IMR-90 (cell line): ENCODE data around the gene POLR3GL. TPM values are rescaled to one million over a fixed set of nuclear protein-coding genes. Genes with fewer than 3 reads are reported as not detected.

Experiments
- ATAC-seq: fragments of 200-7000 bp; cut with Tn5 transposase; 2 replicates; pipeline ENCODE4 v1.9.1; 2020; ENCODE audit warnings: low read depth, mild to moderate bottlenecking, moderate library complexity
- BruUV-seq: library from RNA; stranded (reverse); fragments of 400-500 nt; replicated peaks from 2 replicates; lab custom pipeline; 2021; lab: Mats Ljungman, UMichigan
- CTCF ChIA-PET: fragments of 300-600 bp; formaldehyde crosslinking; extraction: SDS; loops from one replicate; lab custom pipeline; 2021; ENCODE audit warnings: antibody characterized with exemption; lab: Yijun Ruan, JAX
- POLR2A ChIA-PET: fragments of 300-600 bp; sonication (Branson Sonifier 250); formaldehyde crosslinking; loops from one replicate; lab custom pipeline; 2022; ENCODE audit warnings: antibody characterized with exemption; ENCODE audit not compliant: unreplicated experiment; lab: Charles Lee
- DNase-seq: peaks from one replicate; pipeline ENCODE4 v3.0.0; 2013
- H2AFZ ChIP-seq: replicated peaks from 2 replicates; pipeline ENCODE3; 2013; ENCODE audit warnings: low read length, mild to moderate bottlenecking; ENCODE audit not compliant: poor library complexity
- H2AK5ac ChIP-seq: 2 replicates; pipeline ENCODE4 v1.6.1; 2013; ENCODE audit warnings: low read depth, low read length, inconsistent platforms
- H2AK9ac ChIP-seq: replicated peaks from 2 replicates; pipeline ENCODE3; 2013; ENCODE audit warnings: mild to moderate bottlenecking, low read depth, low read length, moderate library complexity; ENCODE audit not compliant: poor library complexity
- H2BK120ac ChIP-seq: 2 replicates; pipeline ENCODE4 v1.6.1; 2013; ENCODE audit warnings: low read depth, low read length, inconsistent platforms
- H2BK15ac ChIP-seq: 3 replicates; pipeline ENCODE4 v1.6.1; 2013; ENCODE audit warnings: low read depth, low read length, inconsistent platforms
- H2BK20ac ChIP-seq: 2 replicates; pipeline ENCODE4 v1.6.1; 2013; ENCODE audit warnings: low read depth, mild to moderate bottlenecking, inconsistent platforms, low read length, moderate library complexity
- H2BK5ac ChIP-seq: 2 replicates; pipeline ENCODE4 v1.6.1; 2013; ENCODE audit warnings: mild to moderate bottlenecking, low read depth, low read length, inconsistent platforms; ENCODE audit not compliant: poor library complexity, severe bottlenecking
- H3K14ac ChIP-seq: replicated peaks from 2 replicates; pipeline ENCODE4 v1.6.1; 2013; ENCODE audit warnings: low read depth, low read length, inconsistent platforms
- H3K18ac ChIP-seq: 2 replicates; pipeline ENCODE4 v1.6.1; 2013; ENCODE audit warnings: low read depth, low read length, control low read depth
- H3K23ac ChIP-seq: 2 replicates; pipeline ENCODE4 v1.6.1; 2013; ENCODE audit warnings: low read depth, low read length, inconsistent platforms
- H3K27ac ChIP-seq: 2 replicates; pipeline ENCODE4 v1.5.1; 2013; ENCODE audit warnings: mild to moderate bottlenecking, control low read depth, low read length; ENCODE audit not compliant: insufficient read depth
- H3K27me3 ChIP-seq: 2 replicates; pipeline ENCODE4 v1.6.1; 2013; ENCODE audit warnings: low read length; ENCODE audit not compliant: control insufficient read depth, insufficient read depth
- H3K36me3 ChIP-seq: 2 replicates; pipeline ENCODE4 v1.6.1; 2013; ENCODE audit warnings: low read length, mixed read lengths; ENCODE audit not compliant: control insufficient read depth, insufficient read depth
- H3K4ac ChIP-seq: 2 replicates; pipeline ENCODE4 v1.6.1; 2013; ENCODE audit warnings: low read depth, low read length, inconsistent platforms
- H3K4me1 ChIP-seq: 2 replicates; pipeline ENCODE4 v1.6.1; 2013; ENCODE audit warnings: low read length, mixed read lengths; ENCODE audit not compliant: control insufficient read depth, insufficient read depth
- H3K4me2 ChIP-seq: 2 replicates; pipeline ENCODE4 v1.6.1; 2013; ENCODE audit warnings: low read depth, mild to moderate bottlenecking, control low read depth, low read length, moderate library complexity
- H3K4me3 ChIP-seq: 2 replicates; pipeline ENCODE4 v1.5.1; 2013; ENCODE audit warnings: low read depth, mild to moderate bottlenecking, control low read depth, low read length, moderate library complexity; ENCODE audit not compliant: insufficient read depth
- H3K56ac ChIP-seq: 2 replicates; pipeline ENCODE4 v1.6.1; 2013; ENCODE audit warnings: low read length, inconsistent platforms; ENCODE audit not compliant: insufficient read depth; ENCODE audit errors: extremely low read depth
- H3K79me1 ChIP-seq, 2 experiments: 2 replicates each; pipeline ENCODE4 v1.6.1; 2013; ENCODE audit warnings: low read length in 2 of 2, inconsistent platforms in 1 of 2, low read depth in 1 of 2
- H3K9ac ChIP-seq: 2 replicates; pipeline ENCODE4 v1.6.1; 2013; ENCODE audit warnings: low read depth, low read length, control low read depth
- H3K9me1 ChIP-seq: 2 replicates; pipeline ENCODE4 v1.6.1; 2013; ENCODE audit warnings: low read length, inconsistent platforms; ENCODE audit not compliant: insufficient read depth
- H3K9me3 ChIP-seq: 2 replicates; pipeline ENCODE4 v1.6.1; 2013; ENCODE audit warnings: low read length; ENCODE audit not compliant: control insufficient read depth, insufficient read depth
- H4K20me1 ChIP-seq: 2 replicates; pipeline ENCODE4 v1.6.1; 2013; ENCODE audit warnings: low read length, inconsistent platforms; ENCODE audit not compliant: insufficient read depth
- H4K5ac ChIP-seq: 2 replicates; pipeline ENCODE4 v1.6.1; 2013; ENCODE audit warnings: mild to moderate bottlenecking, low read depth, low read length, control low read depth
- H4K8ac ChIP-seq, 2 experiments: 2 replicates each; pipeline ENCODE4 v1.6.1; 2013; ENCODE audit warnings: low read depth in 2 of 2, low read length in 2 of 2, control low read depth in 1 of 2, inconsistent platforms in 1 of 2
- H4K91ac ChIP-seq: 2 replicates; pipeline ENCODE4 v1.6.1; 2013; ENCODE audit warnings: low read depth, low read length, inconsistent platforms; ENCODE audit not compliant: insufficient read depth
- BHLHE40 ChIP-seq: fragments of 150-350 bp; IDR thresholded peaks from 2 replicates; pipeline ENCODE4 v1.6.1; 2016; ENCODE audit warnings: mild to moderate bottlenecking, low read depth, low read length
- CEBPB ChIP-seq: IDR thresholded peaks from 2 replicates; pipeline ENCODE4 v1.6.1; 2012; ENCODE audit warnings: low read depth, low read length, improper control_type of control experiment
- CHD1 ChIP-seq: IDR thresholded peaks from 2 replicates; pipeline ENCODE4 v1.6.1; 2012; ENCODE audit warnings: low read depth, low read length, improper control_type of control experiment
- MXI1 ChIP-seq: IDR thresholded peaks from 2 replicates; pipeline ENCODE4 v1.6.1; 2012; ENCODE audit warnings: low read depth, mild to moderate bottlenecking, low read length, moderate library complexity, borderline replicate concordance
- RAD21 ChIP-seq: IDR thresholded peaks from 2 replicates; pipeline ENCODE4 v1.6.1; 2012; ENCODE audit warnings: low read length, improper control_type of control experiment
- RCOR1 ChIP-seq: IDR thresholded peaks from 2 replicates; pipeline ENCODE4 v1.6.1; 2012; ENCODE audit warnings: mild to moderate bottlenecking, low read length, improper control_type of control experiment; ENCODE audit not compliant: insufficient replicate concordance
- RFX5 ChIP-seq: IDR thresholded peaks from 2 replicates; pipeline ENCODE4 v1.8.0; 2012; ENCODE audit warnings: low read depth, mild to moderate bottlenecking, low read length, moderate library complexity
- SMC3 ChIP-seq: fragments of 150-350 bp; IDR thresholded peaks from 2 replicates; pipeline ENCODE4 v1.6.1; 2016; ENCODE audit warnings: low read depth, mild to moderate bottlenecking, antibody characterized with exemption, low read length, moderate library complexity
- WGBS, 2 experiments: methylation state at CpG; one replicate each; pipeline versions ENCODE4 v1.1.5 to v1.1.7; 2013; ENCODE audit warnings: missing lambda C conversion rate in 2 of 2; ENCODE audit not compliant: insufficient read length in 1 of 2; ENCODE audit errors: extremely low coverage in 2 of 2; 5-methylcytosine and 5-hydroxymethylcytosine counted together
- dilution Hi-C: fragments of 300-500 bp; cut with HindIII; formaldehyde crosslinking; loops from one replicate; pipeline ENCODE4 v1.14.3; 2018; ENCODE audit warnings: low sequenced_read_pairs; ENCODE audit not compliant: unreplicated experiment
- in situ Hi-C: fragments of 300-500 bp; cut with MboI; formaldehyde crosslinking; loops from 3 replicates; pipeline ENCODE4 v1.14.3; 2019; ENCODE audit warnings: low sequenced_read_pairs, inconsistent platforms, mixed read lengths
- intact Hi-C: fragments of 100-400 bp; cut with micrococcal nuclease; formaldehyde crosslinking; loops from 2 replicates; pipeline ENCODE4 v1.10.0; 2022
- polyA plus RNA-seq, 3 experiments: library from polyadenylated mRNA; depleted of rRNA; stranded (reverse); fragments of >200 nt; gene quantifications; 2 replicates each; pipeline ENCODE4 v1.2.3, GENCODE V29; 2012; ENCODE audit warnings: low replicate concordance in 1 of 3
- total RNA-seq: library from RNA; depleted of rRNA; stranded (reverse); fragments of >200 nt; gene quantifications from 2 replicates; pipeline ENCODE4 v1.2.3, GENCODE V29; 2012
- TF ChIP-seq, protein P1 (sequence below): conservative IDR thresholded peaks from 2 replicates; pipeline ENCODE4 v1.5.1; 2012; ENCODE audit warnings: mild to moderate bottlenecking, low read depth, low read length, improper control_type of control experiment
- TF ChIP-seq, protein P2 (sequence below): fragments of 150-350 bp; IDR thresholded peaks from 2 replicates; pipeline ENCODE4 v1.6.1; 2016; ENCODE audit warnings: low read depth, mild to moderate bottlenecking, low read length, moderate library complexity, borderline replicate concordance

Gene POLR3GL
- total and polyA plus RNA-seq, 2 of the 4 experiments (the other 2 are of a cell fraction): 7.9 to 16.3 TPM

DNA sequence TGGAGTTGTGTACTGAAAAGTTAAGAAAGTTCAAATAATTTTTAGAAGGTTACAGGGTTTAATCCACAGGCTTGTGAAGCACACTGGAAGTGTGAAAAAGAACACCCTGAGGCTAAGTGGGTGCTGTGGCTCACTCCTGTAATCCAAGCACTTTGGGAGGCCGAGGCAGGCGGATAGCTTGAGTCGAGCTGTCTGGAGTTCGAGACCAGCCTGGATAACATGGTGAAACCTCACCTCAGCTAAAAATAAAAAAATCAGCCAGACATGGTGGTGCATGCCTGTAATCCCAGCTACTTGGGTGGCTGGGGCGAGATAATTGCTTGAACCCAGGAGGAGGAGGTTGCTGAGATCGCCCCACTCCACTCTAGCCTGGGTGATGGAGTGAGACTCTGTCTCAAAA, 22.1 kb downstream of the POLR3GL start:
- Histone ChIP-seq H2AK9ac (peak overlapping the region; percentile 57), H3K27me3 (no peaks in the 10 kb centered on the region), H4K91ac (no peak overlapping the region), H3K56ac (no peak overlapping the region), H3K4me1 (peaks cover 13% of the 10 kb centered on the region), H4K5ac (no peak overlapping the region), H3K9ac (no peak overlapping the region), H3K4ac (peak overlapping the region; percentile 54; the same call in 1 of the 2 replicates), H4K8ac (peak overlapping the region; percentile 35 to 91; a peak in 2 of 4 replicates), H2AFZ (no peak overlapping the region), H3K79me1 (peaks cover 0 to 4% of the 10 kb centered on the region in 2 experiments; a peak in 1 of 4 replicates), H3K4me3 (no peak overlapping the region), H3K14ac (no peak overlapping the region; the same call in 1 of the 2 replicates), H2AK5ac (0 out of 2 replicates have a peak overlapping the region, but pooled peaks have one; percentile 63), H3K9me1 (peaks cover 8% of the 10 kb centered on the region), H3K27ac (no peak overlapping the region), H3K4me2 (no peak overlapping the region), H4K20me1 (no peaks in the 10 kb centered on the region), H2BK120ac (peak overlapping the region; percentile 94; the same call in 1 of the 2 replicates), H3K23ac (no peak overlapping the region), H3K36me3 (no peaks in the 10 kb centered on the region), H3K9me3 (no peaks in the 10 kb centered on the region), H2BK5ac (peak overlapping the region; percentile 15), H3K18ac (no peak overlapping the region), H2BK15ac (no peak overlapping the region), H2BK20ac (peak overlapping the region; percentile 42; the same call in 1 of the 2 replicates)
- DNase-seq: no peak
- dilution Hi-C loops: no loop called here
- TF ChIP-seq, protein P1, sequence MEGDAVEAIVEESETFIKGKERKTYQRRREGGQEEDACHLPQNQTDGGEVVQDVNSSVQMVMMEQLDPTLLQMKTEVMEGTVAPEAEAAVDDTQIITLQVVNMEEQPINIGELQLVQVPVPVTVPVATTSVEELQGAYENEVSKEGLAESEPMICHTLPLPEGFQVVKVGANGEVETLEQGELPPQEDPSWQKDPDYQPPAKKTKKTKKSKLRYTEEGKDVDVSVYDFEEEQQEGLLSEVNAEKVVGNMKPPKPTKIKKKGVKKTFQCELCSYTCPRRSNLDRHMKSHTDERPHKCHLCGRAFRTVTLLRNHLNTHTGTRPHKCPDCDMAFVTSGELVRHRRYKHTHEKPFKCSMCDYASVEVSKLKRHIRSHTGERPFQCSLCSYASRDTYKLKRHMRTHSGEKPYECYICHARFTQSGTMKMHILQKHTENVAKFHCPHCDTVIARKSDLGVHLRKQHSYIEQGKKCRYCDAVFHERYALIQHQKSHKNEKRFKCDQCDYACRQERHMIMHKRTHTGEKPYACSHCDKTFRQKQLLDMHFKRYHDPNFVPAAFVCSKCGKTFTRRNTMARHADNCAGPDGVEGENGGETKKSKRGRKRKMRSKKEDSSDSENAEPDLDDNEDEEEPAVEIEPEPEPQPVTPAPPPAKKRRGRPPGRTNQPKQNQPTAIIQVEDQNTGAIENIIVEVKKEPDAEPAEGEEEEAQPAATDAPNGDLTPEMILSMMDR: no peak
- TF ChIP-seq CHD1 (no peak), RCOR1 (no peak), BHLHE40 (no peak), RFX5 (no peak), CEBPB (no peak), SMC3 (no peak), MXI1 (no peak), RAD21 (no peak)
- TF ChIP-seq, protein P2, sequence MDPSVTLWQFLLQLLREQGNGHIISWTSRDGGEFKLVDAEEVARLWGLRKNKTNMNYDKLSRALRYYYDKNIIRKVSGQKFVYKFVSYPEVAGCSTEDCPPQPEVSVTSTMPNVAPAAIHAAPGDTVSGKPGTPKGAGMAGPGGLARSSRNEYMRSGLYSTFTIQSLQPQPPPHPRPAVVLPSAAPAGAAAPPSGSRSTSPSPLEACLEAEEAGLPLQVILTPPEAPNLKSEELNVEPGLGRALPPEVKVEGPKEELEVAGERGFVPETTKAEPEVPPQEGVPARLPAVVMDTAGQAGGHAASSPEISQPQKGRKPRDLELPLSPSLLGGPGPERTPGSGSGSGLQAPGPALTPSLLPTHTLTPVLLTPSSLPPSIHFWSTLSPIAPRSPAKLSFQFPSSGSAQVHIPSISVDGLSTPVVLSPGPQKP: no peak
- intact Hi-C loops: no loop called here
- no peak for ATAC-seq
- POLR2A ChIA-PET: no interaction called here
- no TSS peak for BruUV-seq
- CTCF ChIA-PET: no interaction called here
- in situ Hi-C loops: no loop called here
- no CpG with 5 or more reads among the region's 6 CpGs for WGBS, 2 experiments
